ENCODE measurements around the gene FAM131A.

The FAM131A gene

DNA sequence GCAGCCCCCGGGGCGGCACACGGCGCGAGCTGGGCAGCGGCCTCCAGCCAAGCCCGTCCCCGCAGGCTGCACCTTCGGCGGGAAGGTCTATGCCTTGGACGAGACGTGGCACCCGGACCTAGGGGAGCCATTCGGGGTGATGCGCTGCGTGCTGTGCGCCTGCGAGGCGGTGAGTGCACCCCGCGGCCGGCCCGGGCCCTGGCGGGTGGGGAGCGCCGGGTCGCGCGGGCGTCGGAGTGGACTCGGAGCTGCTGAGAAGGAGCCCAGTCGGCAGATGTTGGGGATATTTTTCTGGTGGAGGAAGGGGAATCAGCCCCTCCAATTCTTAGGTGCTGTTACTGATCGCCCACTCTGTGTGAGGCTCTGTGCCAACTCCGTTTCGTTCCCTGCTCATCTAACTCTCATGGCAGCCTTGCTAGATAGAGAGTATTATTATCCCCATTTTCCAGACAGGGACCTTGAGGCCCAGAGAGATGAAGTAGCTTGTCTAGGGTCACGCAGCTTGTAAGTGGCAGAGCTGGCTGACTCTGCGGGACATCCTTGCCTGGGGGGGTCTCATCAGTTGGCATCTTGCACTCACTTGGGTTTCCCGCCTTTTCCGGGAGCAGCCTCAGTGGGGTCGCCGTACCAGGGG lies 43.3 kb downstream of the FAM131A start:
- H3K27ac ChIP-seq, result no peak overlapping the region
- TF ChIP-seq, protein P1, sequence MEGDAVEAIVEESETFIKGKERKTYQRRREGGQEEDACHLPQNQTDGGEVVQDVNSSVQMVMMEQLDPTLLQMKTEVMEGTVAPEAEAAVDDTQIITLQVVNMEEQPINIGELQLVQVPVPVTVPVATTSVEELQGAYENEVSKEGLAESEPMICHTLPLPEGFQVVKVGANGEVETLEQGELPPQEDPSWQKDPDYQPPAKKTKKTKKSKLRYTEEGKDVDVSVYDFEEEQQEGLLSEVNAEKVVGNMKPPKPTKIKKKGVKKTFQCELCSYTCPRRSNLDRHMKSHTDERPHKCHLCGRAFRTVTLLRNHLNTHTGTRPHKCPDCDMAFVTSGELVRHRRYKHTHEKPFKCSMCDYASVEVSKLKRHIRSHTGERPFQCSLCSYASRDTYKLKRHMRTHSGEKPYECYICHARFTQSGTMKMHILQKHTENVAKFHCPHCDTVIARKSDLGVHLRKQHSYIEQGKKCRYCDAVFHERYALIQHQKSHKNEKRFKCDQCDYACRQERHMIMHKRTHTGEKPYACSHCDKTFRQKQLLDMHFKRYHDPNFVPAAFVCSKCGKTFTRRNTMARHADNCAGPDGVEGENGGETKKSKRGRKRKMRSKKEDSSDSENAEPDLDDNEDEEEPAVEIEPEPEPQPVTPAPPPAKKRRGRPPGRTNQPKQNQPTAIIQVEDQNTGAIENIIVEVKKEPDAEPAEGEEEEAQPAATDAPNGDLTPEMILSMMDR (conservative IDR thresholded peaks at IDR 0.05; ENCODE audit: low read depth), result no peak
- DNase-seq (ENCODE audit: low spot score), result no peak
- ChIA-PET POLR2A (ENCODE audit: low non-redundant PET) (no interaction called here), CTCF (interaction anchor here (1.3 to 2.3 kb wide), 2 partner anchors 9 to 133 kb away, joined by 7 to 8 read pairs; no protein-coding TSS in a partner anchor)

DNA sequence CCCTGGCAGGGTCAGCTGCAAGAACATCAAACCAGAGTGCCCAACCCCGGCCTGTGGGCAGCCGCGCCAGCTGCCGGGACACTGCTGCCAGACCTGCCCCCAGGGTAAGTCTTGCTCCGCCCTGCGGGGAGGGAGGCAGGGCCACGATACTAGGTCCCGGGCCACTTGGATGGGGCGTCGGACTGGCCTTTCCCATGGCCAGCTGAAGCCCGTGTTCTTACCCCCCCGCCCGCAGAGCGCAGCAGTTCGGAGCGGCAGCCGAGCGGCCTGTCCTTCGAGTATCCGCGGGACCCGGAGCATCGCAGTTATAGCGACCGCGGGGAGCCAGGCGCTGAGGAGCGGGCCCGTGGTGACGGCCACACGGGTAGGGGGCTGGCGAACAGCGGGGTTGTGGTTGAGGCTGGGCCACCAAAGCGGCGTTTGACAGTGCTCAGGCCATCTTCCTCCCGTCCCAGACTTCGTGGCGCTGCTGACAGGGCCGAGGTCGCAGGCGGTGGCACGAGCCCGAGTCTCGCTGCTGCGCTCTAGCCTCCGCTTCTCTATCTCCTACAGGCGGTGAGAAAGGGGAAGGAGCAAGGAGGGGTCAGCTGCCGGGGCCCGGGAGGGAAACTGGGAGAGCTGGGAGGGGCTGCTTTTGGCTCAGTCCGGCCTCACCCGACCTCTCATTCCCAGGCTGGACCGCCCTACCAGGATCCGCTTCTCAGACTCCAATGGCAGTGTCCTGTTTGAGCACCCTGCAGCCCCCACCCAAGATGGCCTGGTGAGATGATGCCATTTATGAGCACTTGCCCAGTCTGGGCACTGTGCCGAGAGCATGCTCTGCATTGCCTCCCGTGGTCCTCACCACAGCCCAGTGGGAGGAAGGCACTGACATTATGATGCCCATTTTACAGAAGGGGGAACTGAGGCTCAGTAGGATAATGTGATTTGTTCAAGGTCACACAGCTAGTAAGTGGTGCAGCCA lies 44.1 kb downstream of the FAM131A start:
- POLR2A ChIA-PET (ENCODE audit: low non-redundant PET), result no interaction called here
- DNase-seq (ENCODE audit: low spot score), result no peak
- TF ChIP-seq, protein P1 (conservative IDR thresholded peaks at IDR 0.05; ENCODE audit: low read depth), result no peak
- CTCF ChIA-PET, result interaction anchor here (0.6 to 2.3 kb wide), 3 partner anchors 10 to 132 kb away, joined by 4 to 8 read pairs (median 7); no protein-coding TSS in a partner anchor
- no peak overlapping the region for H3K27ac ChIP-seq

DNA sequence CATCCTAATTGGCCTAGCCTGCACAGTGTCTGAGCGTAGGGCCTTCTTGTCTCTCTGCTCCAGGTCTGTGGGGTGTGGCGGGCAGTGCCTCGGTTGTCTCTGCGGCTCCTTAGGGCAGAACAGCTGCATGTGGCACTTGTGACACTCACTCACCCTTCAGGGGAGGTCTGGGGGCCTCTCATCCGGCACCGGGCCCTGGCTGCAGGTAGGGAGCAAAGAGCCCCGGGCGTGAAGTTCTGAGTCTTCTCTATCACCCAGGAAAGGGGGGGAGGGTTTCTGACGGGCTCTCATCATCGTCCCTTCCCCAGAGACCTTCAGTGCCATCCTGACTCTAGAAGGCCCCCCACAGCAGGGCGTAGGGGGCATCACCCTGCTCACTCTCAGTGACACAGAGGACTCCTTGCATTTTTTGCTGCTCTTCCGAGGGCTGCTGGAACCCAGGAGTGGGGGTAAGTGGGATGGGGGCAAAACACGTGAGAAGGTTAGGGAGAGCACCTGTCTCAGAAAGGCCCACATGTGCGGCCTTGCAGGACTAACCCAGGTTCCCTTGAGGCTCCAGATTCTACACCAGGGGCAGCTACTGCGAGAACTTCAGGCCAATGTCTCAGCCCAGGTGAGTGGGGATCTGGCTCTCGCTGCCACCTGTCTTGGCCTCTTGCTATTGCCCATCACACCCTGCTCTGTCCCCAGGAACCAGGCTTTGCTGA lies 45.1 kb downstream of the FAM131A start:
- ChIA-PET CTCF (no interaction called here), POLR2A (ENCODE audit: low non-redundant PET) (no interaction called here)
- TF ChIP-seq, protein P1 (conservative IDR thresholded peaks at IDR 0.05; ENCODE audit: low read depth), result no peak
- H3K27ac ChIP-seq, result no peak overlapping the region
- DNase-seq (ENCODE audit: low spot score), result no peak

DNA sequence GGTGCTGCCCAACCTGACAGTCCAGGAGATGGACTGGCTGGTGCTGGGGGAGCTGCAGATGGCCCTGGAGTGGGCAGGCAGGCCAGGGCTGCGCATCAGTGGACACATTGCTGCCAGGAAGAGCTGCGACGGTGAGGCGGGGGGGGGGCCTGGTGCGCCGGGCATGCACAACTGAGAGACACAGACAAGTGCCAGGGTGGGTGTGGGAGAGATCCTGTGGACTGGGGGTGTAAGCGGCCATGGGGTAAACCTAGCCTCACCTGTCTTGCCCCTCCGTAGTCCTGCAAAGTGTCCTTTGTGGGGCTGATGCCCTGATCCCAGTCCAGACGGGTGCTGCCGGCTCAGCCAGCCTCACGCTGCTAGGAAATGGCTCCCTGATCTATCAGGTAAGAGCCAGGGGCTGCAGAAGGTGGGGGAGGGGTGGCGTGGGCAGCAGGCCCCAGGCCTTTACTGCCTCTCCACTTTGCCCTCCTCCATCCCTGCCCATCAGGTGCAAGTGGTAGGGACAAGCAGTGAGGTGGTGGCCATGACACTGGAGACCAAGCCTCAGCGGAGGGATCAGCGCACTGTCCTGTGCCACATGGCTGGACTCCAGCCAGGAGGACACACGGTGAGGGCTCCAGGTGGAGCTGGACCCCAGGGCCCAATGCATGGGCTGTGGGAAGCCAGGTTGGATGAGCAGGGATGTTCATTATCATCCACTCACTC lies 45.8 kb downstream of the FAM131A start:
- no peak overlapping the region for H3K27ac ChIP-seq
- TF ChIP-seq, protein P1 (conservative IDR thresholded peaks at IDR 0.05; ENCODE audit: low read depth), result no peak
- CTCF ChIA-PET, result no interaction called here
- POLR2A ChIA-PET (ENCODE audit: low non-redundant PET), result no interaction called here
- no peak for DNase-seq (ENCODE audit: low spot score)

DNA sequence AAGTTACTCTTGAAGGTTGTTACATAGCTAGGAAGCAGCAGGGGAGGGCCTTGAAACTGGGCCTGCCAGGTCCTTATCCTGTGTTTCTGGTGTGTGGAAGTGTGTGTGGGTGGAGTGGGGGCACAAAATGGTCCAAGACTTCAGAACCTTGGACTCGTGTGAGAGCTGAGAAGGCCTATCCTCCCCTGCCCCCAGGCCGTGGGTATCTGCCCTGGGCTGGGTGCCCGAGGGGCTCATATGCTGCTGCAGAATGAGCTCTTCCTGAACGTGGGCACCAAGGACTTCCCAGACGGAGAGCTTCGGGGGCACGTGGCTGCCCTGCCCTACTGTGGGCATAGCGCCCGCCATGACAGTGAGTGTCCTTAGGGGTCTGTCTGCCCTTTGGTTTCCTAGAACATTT lies 46.9 kb downstream of the FAM131A start:
- ChIA-PET POLR2A (ENCODE audit: low non-redundant PET) (no interaction called here), CTCF (interaction anchor here (0.9 to 1.4 kb wide), 2 partner anchors 129 to 157 kb away, joined by 3 to 4 read pairs; no protein-coding TSS in a partner anchor)
- TF ChIP-seq, protein P1 (conservative IDR thresholded peaks at IDR 0.05; ENCODE audit: low read depth), result no peak
- no peak overlapping the region for H3K27ac ChIP-seq
- DNase-seq (ENCODE audit: low spot score), result no peak

Measured in RWPE1 (cell line).